Type B pancreatic cell (in vitro differentiated cells): ENCODE measurements around the gene RFTN2. TPM values are rescaled to one million over a fixed set of nuclear protein-coding genes. Genes with fewer than 3 reads are reported as not detected.

Experiments used
- DNase-seq: peaks from one replicate; pipeline ENCODE4 v3.0.0; 2021; ENCODE audit warnings: mixed read lengths; ENCODE audit not compliant: unreplicated experiment; ENCODE audit errors: extremely low spot score
- H3K27ac Mint-ChIP-seq: 2 replicates; pipeline ENCODE4 v1.8.0; 2021; ENCODE audit warnings: mild to moderate bottlenecking, mixed read lengths
- H3K27me3 Mint-ChIP-seq: 2 replicates; pipeline ENCODE4 v1.8.0; 2021; ENCODE audit warnings: mixed read lengths
- H3K36me3 Mint-ChIP-seq: 2 replicates; pipeline ENCODE4 v1.8.0; 2021; ENCODE audit warnings: mixed read lengths
- H3K4me1 Mint-ChIP-seq: one replicate; pipeline ENCODE4 v1.8.0; 2021; ENCODE audit warnings: mixed read lengths; ENCODE audit not compliant: unreplicated experiment
- H3K4me3 Mint-ChIP-seq: 2 replicates; pipeline ENCODE4 v1.8.0; 2021; ENCODE audit warnings: mild to moderate bottlenecking, mixed read lengths
- H3K9me3 Mint-ChIP-seq: 2 replicates; pipeline ENCODE4 v1.8.0; 2021; ENCODE audit warnings: mixed read lengths
- CTCF ChIP-seq: fragments of 200-600 bp; sonication (generic); conservative IDR thresholded peaks from 2 replicates; pipeline ENCODE4 v1.5.0; 2021; ENCODE audit warnings: antibody characterized with exemption, mild to moderate bottlenecking
- total RNA-seq: library from RNA; stranded (reverse); gene quantifications from 2 replicates; pipeline ENCODE4 v1.2.1, GENCODE V29; 2021; ENCODE audit warnings: low replicate concordance

Gene RFTN2
- total RNA-seq, 1 donor from 2014 or later, result 14.9 TPM

GRCh38 chr2:197577446-197577845 is 97.9 kb downstream of the RFTN2 start:
- no peak for DNase-seq
- H3K4me3 Mint-ChIP-seq, result no peak overlapping the region
- no peak overlapping the region for H3K27ac Mint-ChIP-seq
- no peak for TF ChIP-seq CTCF
- no peaks in the 10 kb centered on the region for H3K27me3 Mint-ChIP-seq
- peaks cover 11% of the 10 kb centered on the region for H3K9me3 Mint-ChIP-seq
- H3K4me1 Mint-ChIP-seq, result no peaks in the 10 kb centered on the region
- peaks cover 24% of the 10 kb centered on the region for H3K36me3 Mint-ChIP-seq

GRCh38 chr2:197576631-197577030 is 98.8 kb downstream of the RFTN2 start:
- no peaks in the 10 kb centered on the region for H3K4me1 Mint-ChIP-seq

GRCh38 chr2:197575987-197576386 is 99.4 kb downstream of the RFTN2 start:
- no peaks in the 10 kb centered on the region for H3K27me3 Mint-ChIP-seq
- no peak overlapping the region for H3K4me3 Mint-ChIP-seq
- H3K36me3 Mint-ChIP-seq, result peaks cover 30% of the 10 kb centered on the region
- H3K4me1 Mint-ChIP-seq, result no peaks in the 10 kb centered on the region
- peaks cover 15% of the 10 kb centered on the region for H3K9me3 Mint-ChIP-seq
- no peak overlapping the region for H3K27ac Mint-ChIP-seq
- no peak for TF ChIP-seq CTCF
- DNase-seq, result no peak

More at GRCh38 chr2:197576631-197577030, 98.8 kb downstream of the RFTN2 start:
- no peak for TF ChIP-seq CTCF
- Mint-ChIP-seq H3K9me3 (peaks cover 15% of the 10 kb centered on the region), H3K27me3 (no peaks in the 10 kb centered on the region), H3K27ac (no peak overlapping the region), H3K36me3 (peaks cover 29% of the 10 kb centered on the region), H3K4me3 (no peak overlapping the region)
- no peak for DNase-seq

- no peak overlapping the region for H3K4me3 Mint-ChIP-seq
- H3K27me3 Mint-ChIP-seq, result no peaks in the 10 kb centered on the region
- no peak for DNase-seq
- no peak overlapping the region for H3K27ac Mint-ChIP-seq
- peaks cover 36% of the 10 kb centered on the region for H3K36me3 Mint-ChIP-seq
- peaks cover 15% of the 10 kb centered on the region for H3K9me3 Mint-ChIP-seq
- no peak for TF ChIP-seq CTCF
- H3K4me1 Mint-ChIP-seq, result no peaks in the 10 kb centered on the region
Measured at GRCh38 chr2:197573608-197574007, 101.8 kb downstream of the RFTN2 start.

GRCh38 chr2:197571627-197572271 is 103.6 kb downstream of the RFTN2 start:
- Mint-ChIP-seq H3K27ac (no peak overlapping the region), H3K27me3 (no peaks in the 10 kb centered on the region), H3K4me1 (no peaks in the 10 kb centered on the region), H3K36me3 (peaks cover 36% of the 10 kb centered on the region), H3K9me3 (peaks cover 15% of the 10 kb centered on the region), H3K4me3 (no peak overlapping the region)
- TF ChIP-seq CTCF, result no peak
- no peak for DNase-seq
